Hepatocyte (in vitro differentiated cells): ENCODE measurements around the gene TLK2.

Experiments
- CTCF ChIP-seq: fragments of 200-600 bp; sonication (generic); IDR thresholded peaks from 2 replicates; pipeline ENCODE4 v1.5.1; 2016; ENCODE audit warnings: antibody characterized with exemption, mild to moderate bottlenecking; ENCODE audit not compliant: poor library complexity
- EZH2 ChIP-seq: fragments of 200-600 bp; sonication (generic); IDR thresholded peaks from 2 replicates; pipeline ENCODE4 v1.6.1; 2016; ENCODE audit warnings: antibody characterized with exemption, mild to moderate bottlenecking, borderline replicate concordance

- TF ChIP-seq CTCF (no peak), EZH2 (no peak)
These were observed 118.0 kb downstream of the TLK2 start for GRCh38 chr17:62596662-62597061.
